Amniotic stem cell (primary cell): ENCODE measurements around the gene RPS2.
"Not testable (repeated sequence)": the region's sequence is repeated elsewhere in the genome, so short reads cannot be mapped to it uniquely, and the experiment has no call there.

ENCODE experiments used
- DNase-seq: peaks from one replicate; lab custom pipeline; 2025; lab: John Stamatoyannopoulos, UW

Gene RPS2

DNA sequence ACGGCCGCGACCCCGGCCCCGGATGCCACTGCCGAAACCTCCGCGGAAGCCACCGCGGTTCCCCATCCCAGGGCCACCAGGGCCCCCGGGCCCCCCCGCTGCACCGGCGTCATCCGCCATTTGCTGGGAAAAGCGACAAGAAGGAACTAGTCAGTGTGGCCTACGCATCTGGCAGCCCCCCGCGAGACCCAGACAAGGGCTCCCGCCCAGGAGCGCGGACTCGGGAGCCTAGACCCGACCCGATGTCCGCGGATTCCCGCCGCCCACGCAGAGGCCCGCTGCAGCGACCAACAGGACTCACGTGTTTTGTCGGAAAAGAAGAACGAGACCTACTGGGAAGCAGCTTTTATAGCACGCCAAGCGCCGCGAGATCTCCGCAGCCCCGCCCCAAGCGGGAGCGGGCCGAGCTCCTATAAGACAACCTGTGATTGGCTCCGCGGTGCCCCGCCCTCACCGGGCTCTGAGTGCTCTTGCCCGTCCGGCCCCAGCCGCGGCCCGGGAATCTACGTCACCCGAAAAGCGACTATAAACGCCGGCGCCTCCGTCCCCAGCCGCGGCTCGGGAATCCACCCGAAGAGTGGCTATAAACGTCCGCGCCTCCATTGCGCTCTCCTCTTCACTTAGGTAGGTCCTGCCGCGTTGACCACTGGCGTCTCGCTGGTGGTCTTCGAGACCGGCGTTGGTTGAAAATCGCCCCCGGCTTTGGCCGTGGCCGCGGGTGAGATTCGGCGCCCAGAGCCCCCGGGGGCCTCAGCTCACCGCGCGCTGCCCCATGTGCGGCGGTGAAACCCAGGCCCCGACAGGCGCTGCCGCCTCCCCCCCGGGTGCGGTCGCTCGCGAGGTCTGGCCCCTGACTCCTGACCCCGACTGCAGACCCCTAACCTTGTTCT is at the start of gene RPS2:
TSS of gene RPS2 (minus strand) at position 321 of the 890 bp plus-strand sequence. CDS start at position 120, 201 bp downstream.
- DNase-seq = peak; percentile 96

DNA sequence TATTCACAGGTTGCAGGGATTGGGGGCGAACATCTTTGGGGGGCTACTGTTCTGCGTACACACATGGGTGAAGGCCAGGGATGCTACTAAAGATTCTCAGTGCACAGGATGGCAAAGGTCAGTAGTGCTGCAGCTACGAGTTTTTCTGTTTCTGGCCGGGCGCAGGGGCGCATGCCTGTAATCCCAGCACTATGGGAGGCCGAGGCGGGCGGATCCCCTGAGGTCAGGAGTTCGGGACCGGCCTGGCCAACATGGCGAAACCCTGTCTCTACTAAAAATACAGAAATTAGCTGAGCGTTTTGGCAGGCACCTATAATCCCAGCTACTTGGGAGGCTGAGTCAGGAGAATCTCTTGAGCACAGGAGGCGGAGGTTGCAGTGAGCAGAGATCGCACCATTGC is 48.9 kb upstream of the RPS2 start:
- no peak for DNase-seq

DNA sequence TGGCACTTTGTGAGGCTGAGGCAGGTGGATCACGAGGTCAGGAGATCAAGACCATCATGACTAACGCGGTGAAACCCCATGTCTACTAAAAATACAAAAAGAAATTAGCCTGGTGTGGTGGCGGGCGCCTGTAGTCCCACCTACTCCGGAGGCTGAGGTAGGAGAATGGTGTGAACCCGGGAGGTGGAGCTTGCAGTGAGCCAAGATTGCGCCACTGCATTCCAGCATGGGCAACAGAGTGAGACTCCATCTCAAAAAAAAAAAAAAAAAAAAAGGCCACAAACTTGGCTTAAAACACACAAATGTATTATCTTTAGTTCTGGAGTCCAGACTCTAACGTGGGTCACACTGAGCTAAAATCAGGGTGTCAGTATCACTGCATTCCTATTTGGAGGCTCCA is 47.1 kb upstream of the RPS2 start:
- not testable (repeated sequence) for DNase-seq

- DNase-seq = peak; percentile 50
These were observed 45.3 kb upstream of the RPS2 start, which contains the start of gene ZNF598 for GRCh38 chr16:2009791-2010510. Gene ZNF598, minus strand, starts transcription at chr16:2009821.

DNA sequence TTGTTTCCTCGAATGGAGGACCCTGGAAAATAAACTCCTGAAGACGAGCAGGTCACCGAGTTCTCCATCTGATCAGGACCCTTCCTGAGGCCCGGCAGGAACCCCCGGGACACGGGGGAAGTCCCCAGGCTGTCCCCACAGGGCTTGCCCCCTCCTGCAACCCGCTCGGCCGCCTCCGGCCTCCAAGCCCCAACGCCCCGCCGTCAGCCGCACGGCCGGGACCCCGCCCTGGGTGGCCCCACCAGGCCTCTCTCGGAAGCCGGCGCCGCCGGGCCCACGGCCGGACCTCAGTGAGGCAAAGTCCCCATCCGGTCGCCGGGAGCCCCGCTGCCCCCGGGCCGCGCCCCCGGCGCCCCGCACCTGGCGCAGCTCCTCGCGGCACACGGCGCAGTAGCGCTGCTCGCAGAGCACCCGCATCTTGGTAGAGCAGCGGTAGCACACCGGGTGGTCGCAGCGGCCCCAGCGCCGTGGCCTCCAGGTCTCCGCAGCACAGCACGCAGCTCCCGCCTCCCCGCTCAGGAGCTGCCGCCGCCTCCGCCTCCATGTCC is 44.6 kb upstream of the RPS2 start:
- no peak for DNase-seq

GRCh38 chr16:2008631-2009163 is 44.1 kb upstream of the RPS2 start:
- DNase-seq = no peak

GRCh38 chr16:2008009-2008526 is 43.4 kb upstream of the RPS2 start:
- no peak for DNase-seq

- DNase-seq = no peak
These were observed 42.6 kb upstream of the RPS2 start for GRCh38 chr16:2007081-2007836.

GRCh38 chr16:2006317-2006716 is 41.7 kb upstream of the RPS2 start:
- no peak for DNase-seq

GRCh38 chr16:2005646-2006045 is 41.0 kb upstream of the RPS2 start:
- no peak for DNase-seq

- no peak for DNase-seq
These were observed 40.3 kb upstream of the RPS2 start for GRCh38 chr16:2004795-2005517.

- DNase-seq = peak; percentile 34
These were observed 39.4 kb upstream of the RPS2 start for GRCh38 chr16:2003827-2004641.

GRCh38 chr16:2003231-2003826 is 38.7 kb upstream of the RPS2 start:
- no peak for DNase-seq

GRCh38 chr16:2002406-2003230 is 38.0 kb upstream of the RPS2 start:
- DNase-seq = no peak

DNA sequence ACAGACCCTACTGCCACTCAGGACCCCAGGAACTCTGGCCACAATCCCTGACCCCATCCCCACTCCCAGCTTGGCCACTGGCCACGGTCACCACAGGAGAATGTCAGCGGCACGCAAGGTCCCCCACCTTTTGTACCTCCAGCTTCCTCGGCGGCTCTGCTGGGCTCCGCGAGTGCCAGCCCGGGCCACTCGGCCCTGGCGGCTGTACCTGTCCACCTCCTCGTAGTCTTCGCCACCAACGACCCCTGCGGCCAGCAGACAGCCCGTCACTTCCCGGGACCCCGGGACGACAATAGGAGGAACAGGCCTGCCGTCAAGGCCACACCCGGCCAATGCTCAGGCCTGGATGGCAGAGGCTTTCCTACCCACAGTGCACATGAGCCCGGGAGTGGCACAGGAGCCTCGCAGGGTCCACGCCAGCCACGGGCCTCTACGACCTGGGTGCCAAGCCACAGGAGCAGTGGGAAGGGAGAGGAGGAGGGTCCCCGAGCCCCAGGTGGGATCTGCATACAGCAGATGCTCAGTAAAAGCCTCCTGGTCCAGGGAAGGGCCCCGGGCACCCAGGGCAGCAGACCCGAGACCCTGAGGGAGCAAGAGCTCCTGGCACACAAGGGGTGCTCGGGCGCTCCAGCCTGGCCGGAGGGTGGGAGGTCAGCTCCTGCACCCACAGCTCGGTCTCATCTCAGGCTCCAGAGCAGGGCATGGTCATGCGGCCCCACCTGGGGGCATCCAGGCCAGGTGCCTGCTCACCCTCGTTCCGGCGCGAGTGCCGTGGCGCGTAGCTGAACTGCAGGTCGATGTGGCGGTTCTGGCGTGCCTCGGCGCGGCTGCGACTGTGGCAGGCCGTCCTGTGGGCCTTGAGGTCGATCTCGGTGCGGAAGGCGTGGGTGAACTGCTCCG is 37.1 kb upstream of the RPS2 start:
- DNase-seq = no peak

- DNase-seq = no peak
These were observed 36.4 kb upstream of the RPS2 start for GRCh38 chr16:2001035-2001434.

DNA sequence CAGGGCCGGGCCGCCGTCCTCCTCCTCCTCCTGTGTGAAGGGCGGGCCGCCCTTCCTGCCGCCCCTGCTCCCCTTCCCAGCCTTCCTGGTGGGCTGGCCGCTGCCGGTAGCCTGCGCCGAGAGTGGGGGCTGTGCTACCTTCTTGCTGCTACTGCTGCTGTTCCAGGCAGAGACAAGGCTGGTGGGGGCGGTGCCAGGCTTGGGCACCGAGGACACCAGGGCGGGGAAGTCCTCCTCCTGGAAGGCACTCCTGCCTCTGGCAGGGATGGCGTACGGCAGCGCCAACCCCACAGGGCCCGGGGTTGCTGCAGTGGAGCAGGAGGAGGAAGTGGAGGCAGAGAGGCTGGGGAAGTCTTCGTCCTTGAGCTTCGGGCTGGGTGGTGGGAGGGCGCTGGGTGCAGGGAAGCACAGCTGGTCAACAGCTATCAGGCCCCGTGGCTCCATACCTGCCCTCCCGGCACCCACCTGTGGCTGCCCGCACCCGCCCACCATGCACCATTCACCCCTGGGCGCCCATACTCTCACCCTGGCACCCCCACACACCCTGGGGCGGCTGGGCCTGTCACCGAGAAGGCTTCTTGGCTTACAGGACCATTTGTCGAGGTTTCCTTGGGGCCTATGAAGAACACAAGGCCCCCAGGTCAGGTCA is 35.4 kb upstream of the RPS2 start:
- no peak for DNase-seq
